Measurements from ENCODE around the gene LMNB1. TPM values are rescaled to one million over a fixed set of nuclear protein-coding genes. Genes with fewer than 3 reads are reported as not detected.

LMNB1 gene
- total and polyA plus RNA-seq, 2 of the 13 experiments (the other 11 are each of a cell fraction or from before 2014, with no cell fraction given): 12.5 to 159 TPM

GRCh38 chr5:126809916-126810315 is 33.0 kb downstream of the LMNB1 start:
- Histone ChIP-seq H3K9me3 (ENCODE audit: low read length) (no peaks in the 10 kb centered on the region), H3K79me2 (ENCODE audit: insufficient read depth, low read length) (peaks cover 3% of the 10 kb centered on the region), H3K27me3 (ENCODE audit: control insufficient read depth in 1 of 2, insufficient read depth in 2 of 2, low read length in 2 of 2) (no peaks in the 10 kb centered on the region), H4K20me1 (ENCODE audit: insufficient read depth, low read length) (no peaks in the 10 kb centered on the region), H3K27ac (ENCODE audit: extremely low read length, insufficient read depth, low read length) (no peak overlapping the region), H3K4me1 (ENCODE audit: insufficient read depth, low read length) (no peaks in the 10 kb centered on the region), H3K4me2 (ENCODE audit: low read depth, low read length) (no peak overlapping the region), H3K9ac (ENCODE audit: insufficient read depth, low read depth, low read length) (no peak overlapping the region), H3K36me3 (replicated peaks in 1 of 2; ENCODE audit: control insufficient read depth in 1 of 2, insufficient read depth in 2 of 2, low read length in 2 of 2) (peaks cover 18 to 70% of the 10 kb centered on the region in 2 experiments), H2AFZ (ENCODE audit: low read length) (no peak overlapping the region), H3K4me3 (replicated peaks in 1 of 3; ENCODE audit: insufficient read depth in 1 of 3, low read depth in 2 of 3, low read length in 3 of 3) (no peak overlapping the region)
- in situ Hi-C loops (cut with HindIII; ENCODE audit: extremely low pct_ligation_motif_present, low pct_unique_long_range_greater_than_20kb): loop anchor here (10.0 kb wide), 1 partner anchor 155 kb away; no protein-coding TSS in a partner anchor
- BruUV-seq (replicated peaks): no TSS peak
- DNase-seq (ENCODE audit: low spot score) (no peak), FAIRE-seq (no peak), ATAC-seq (no peak)
- intact Hi-C loops (cut with micrococcal nuclease; ENCODE audit: unreplicated experiment): loop anchor here (2.0 to 5.0 kb wide), 2 partner anchors 153 to 268 kb away; no protein-coding TSS in a partner anchor
- WGBS (ENCODE audit: low lambda C conversion rate): 99% methylated on average over 7 of the region's 7 CpGs
- no peak for TF ChIP-seq POLR2AphosphoS2 (IDR thresholded peaks at IDR 0.05; ENCODE audit: low read depth, low read length)
- TF ChIP-seq POLR2AphosphoS5 (IDR thresholded peaks at IDR 0.05; ENCODE audit: low read depth, low read length): no peak
- ChIA-PET POLR2A (no interaction called here), CTCF (ENCODE audit: low intra/inter-chr PET ratio, low total read pairs) (no interaction called here)

GRCh38 chr5:126810596-126811380 is 33.9 kb downstream of the LMNB1 start:
- intact Hi-C loops (cut with micrococcal nuclease; ENCODE audit: unreplicated experiment): no loop called here
- Histone ChIP-seq H3K9ac (ENCODE audit: insufficient read depth, low read depth, low read length) (no peak overlapping the region), H3K4me2 (ENCODE audit: low read depth, low read length) (no peak overlapping the region), H2AFZ (ENCODE audit: low read length) (no peak overlapping the region), H3K4me3 (replicated peaks in 1 of 3; ENCODE audit: insufficient read depth in 1 of 3, low read depth in 2 of 3, low read length in 3 of 3) (no peak overlapping the region), H3K79me2 (ENCODE audit: insufficient read depth, low read length) (no peaks in the 10 kb centered on the region), H3K36me3 (replicated peaks in 1 of 2; ENCODE audit: control insufficient read depth in 1 of 2, insufficient read depth in 2 of 2, low read length in 2 of 2) (peaks cover 18 to 66% of the 10 kb centered on the region in 2 experiments), H3K27ac (ENCODE audit: extremely low read length, insufficient read depth, low read length) (no peak overlapping the region), H3K9me3 (ENCODE audit: low read length) (no peaks in the 10 kb centered on the region), H3K27me3 (ENCODE audit: control insufficient read depth in 1 of 2, insufficient read depth in 2 of 2, low read length in 2 of 2) (no peaks in the 10 kb centered on the region), H4K20me1 (ENCODE audit: insufficient read depth, low read length) (no peaks in the 10 kb centered on the region), H3K4me1 (ENCODE audit: insufficient read depth, low read length) (no peaks in the 10 kb centered on the region)
- ATAC-seq (no peak), DNase-seq (ENCODE audit: low spot score) (no peak), FAIRE-seq (no peak)
- no TSS peak for BruUV-seq (replicated peaks)
- CTCF ChIA-PET (ENCODE audit: low intra/inter-chr PET ratio, low total read pairs): no interaction called here
- POLR2A ChIA-PET: no interaction called here
- 98% methylated on average over 4 of the region's 4 CpGs for WGBS (ENCODE audit: low lambda C conversion rate)
- in situ Hi-C loops (cut with HindIII; ENCODE audit: extremely low pct_ligation_motif_present, low pct_unique_long_range_greater_than_20kb): no loop called here
- no peak for TF ChIP-seq PPARG (CRISPR knock-in tag; conservative IDR thresholded peaks at IDR 0.05)
- TF ChIP-seq SIN3A (IDR thresholded peaks at IDR 0.05; ENCODE audit: borderline replicate concordance, low read depth, low read length): no peak
- TF ChIP-seq IKZF1 (IDR thresholded peaks at IDR 0.05): no peak
- TF ChIP-seq ZNF720 (CRISPR knock-in tag; IDR thresholded peaks at IDR 0.05): no peak
- no peak for TF ChIP-seq ATAD3A (CRISPR knock-in tag; IDR thresholded peaks at IDR 0.05)
- no peak for TF ChIP-seq AKNA (CRISPR knock-in tag; IDR thresholded peaks at IDR 0.05; ENCODE audit: borderline replicate concordance)
- TF ChIP-seq TBX3 (IDR thresholded peaks at IDR 0.05; ENCODE audit: borderline replicate concordance): no peak
- TF ChIP-seq ONECUT2 (CRISPR knock-in tag; IDR thresholded peaks at IDR 0.05): no peak
- no peak for TF ChIP-seq DPF2 (CRISPR knock-in tag; IDR thresholded peaks at IDR 0.05; ENCODE audit: borderline replicate concordance, low read depth)
- no peak for TF ChIP-seq NFKB2 (CRISPR knock-in tag; IDR thresholded peaks at IDR 0.05; ENCODE audit: borderline replicate concordance)
- no peak for TF ChIP-seq ZNF580 (CRISPR knock-in tag; IDR thresholded peaks at IDR 0.05; ENCODE audit: borderline replicate concordance, low read depth)
- no peak for TF ChIP-seq ZNF670 (CRISPR knock-in tag; IDR thresholded peaks at IDR 0.05; ENCODE audit: borderline replicate concordance)
